Breast epithelium (tissue), 4 donors: ENCODE results near the gene USP28. TPM values are rescaled to one million over a fixed set of nuclear protein-coding genes. Genes with fewer than 3 reads are reported as not detected.

Experiments used
- DNase-seq, 2 donors: peaks; one replicate each; pipeline ENCODE4 v3.0.0-alpha.2; 2019; ENCODE audit warnings: low spot score in 2 of 2
- H3K27ac ChIP-seq, 2 donors: fragments of 200-600 bp; sonication (generic) in 1 of 2; one replicate each; pipeline ENCODE4 v1.5.1; 2016 to 2019; ENCODE audit warnings: mild to moderate bottlenecking in 1 of 2
- H3K27me3 ChIP-seq, 2 donors: fragments of 200-600 bp; sonication (generic) in 1 of 2; one replicate each; pipeline versions ENCODE4 v1.5.1 to v1.6.0; 2017 to 2019; ENCODE audit warnings: control low read depth in 1 of 2, mild to moderate bottlenecking in 1 of 2
- H3K36me3 ChIP-seq: fragments of 200-600 bp; one replicate; pipeline ENCODE4 v1.5.1; 2019
- H3K4me1 ChIP-seq, 2 donors: fragments of 200-600 bp; sonication (generic); one replicate each; pipeline ENCODE4 v1.5.1; 2016 to 2019; ENCODE audit warnings: control low read depth in 1 of 2
- H3K4me3 ChIP-seq, 3 donors: fragments of 200-600 bp; sonication (generic); 1 replicate in 2 of 3; 2 replicates in 1 of 3; pipeline ENCODE4 v1.5.1; 2016 to 2019; ENCODE audit warnings: mild to moderate bottlenecking in 3 of 3, moderate library complexity in 2 of 3
- H3K9me3 ChIP-seq, 2 donors: fragments of 200-600 bp; sonication (generic) in 1 of 2; one replicate each; pipeline ENCODE4 v1.5.1; 2016 to 2019; ENCODE audit warnings: control low read depth in 1 of 2
- CTCF ChIP-seq, 3 donors: fragments of 450-650 bp; IDR thresholded peaks; one replicate each; pipeline ENCODE4 v1.5.1; 2016 to 2017; ENCODE audit warnings: antibody characterized with exemption in 3 of 3, mild to moderate bottlenecking in 3 of 3, moderate library complexity in 3 of 3
- POLR2A ChIP-seq: fragments of 450-650 bp; IDR thresholded peaks from one replicate; pipeline ENCODE4 v1.6.1; 2016; ENCODE audit warnings: antibody characterized with exemption, mild to moderate bottlenecking, moderate library complexity
- POLR2AphosphoS5 ChIP-seq, 3 donors: sonication (generic); formaldehyde crosslinking; IDR thresholded peaks; one replicate each; pipeline ENCODE4 v1.6.1; 2017; ENCODE audit warnings: antibody characterized with exemption in 3 of 3
- intact Hi-C: fragments of 100-400 bp; cut with DNase I; formaldehyde crosslinking; loops from one replicate; pipeline ENCODE4 v1.15.1; 2023; ENCODE audit warnings: low total_unique reads
- total RNA-seq, 3 donors: library from RNA; depleted of rRNA; stranded (reverse); fragments of >200 nt; gene quantifications; one replicate each; pipeline ENCODE4 v1.1.0, GENCODE V29; 2016

Gene USP28
- total RNA-seq, 3 donors from 2014 or later, result 15.5 to 38.5 (median 30.2) TPM

- Histone ChIP-seq H3K9me3 (no peaks in the 10 kb centered on the region), H3K4me3 (no peak overlapping the region), H3K4me1 (peaks cover 0 to 9% of the 10 kb centered on the region in 2 donors), H3K27ac (no peak overlapping the region), H3K36me3 (no peaks in the 10 kb centered on the region), H3K27me3 (no peaks in the 10 kb centered on the region)
- TF ChIP-seq POLR2A (no peak), CTCF (IDR thresholded peaks at IDR 0.05) (no peak), POLR2AphosphoS5 (IDR thresholded peaks at IDR 0.05) (no peak)
- intact Hi-C loops, result no loop called here
- DNase-seq, result no peak
Observed at GRCh38 chr11:113876798-113877669, 1.7 kb upstream of the USP28 start.

GRCh38 chr11:113876074-113876797 lies 864 bp upstream of the USP28 start:
- no peak for TF ChIP-seq POLR2A
- TF ChIP-seq POLR2AphosphoS5 (IDR thresholded peaks at IDR 0.05), result no peak
- TF ChIP-seq CTCF (IDR thresholded peaks at IDR 0.05), result no peak
- H3K4me3 ChIP-seq, result peak overlapping the region; percentile 69 to 94 (median 85)
- H3K4me1 ChIP-seq, result peaks cover 0 to 9% of the 10 kb centered on the region in 2 donors
- H3K9me3 ChIP-seq, result no peaks in the 10 kb centered on the region
- no peak for DNase-seq
- H3K27me3 ChIP-seq, result no peaks in the 10 kb centered on the region
- H3K36me3 ChIP-seq, result no peaks in the 10 kb centered on the region
- intact Hi-C loops, result no loop called here
- H3K27ac ChIP-seq, result peak overlapping the region; percentile 93 to 95

DNA sequence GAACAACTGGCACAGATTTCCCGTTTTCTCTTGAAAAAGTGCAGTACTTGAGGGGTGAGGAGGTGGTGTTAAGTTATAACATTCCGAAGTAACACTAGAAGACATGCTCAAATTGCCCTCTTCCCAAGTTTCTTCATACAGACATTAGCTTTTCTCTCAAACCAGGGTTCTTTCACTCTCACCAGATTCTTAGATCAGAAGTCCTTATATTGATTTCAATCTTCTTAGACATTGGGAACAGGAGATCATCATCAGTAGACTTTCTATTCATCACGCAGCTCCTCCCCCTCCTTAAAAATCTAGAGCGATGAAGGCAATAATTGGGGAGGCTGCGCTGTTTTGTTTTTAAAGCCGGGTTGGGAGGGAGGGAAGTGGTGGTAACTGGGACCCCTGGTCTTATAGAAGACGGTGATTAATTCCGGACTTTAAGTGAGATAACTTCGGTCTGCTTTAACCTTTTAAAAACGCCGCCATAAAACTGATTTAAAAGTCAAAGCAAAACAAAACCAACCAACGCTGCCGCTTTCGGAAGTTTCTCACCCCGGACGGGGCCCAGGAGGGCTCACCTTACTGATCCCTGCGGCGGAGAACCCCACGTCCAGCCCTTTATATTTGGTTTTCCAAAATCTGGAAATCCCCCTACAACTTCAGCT lies 665 bp downstream of the USP28 start:
- TF ChIP-seq POLR2A (no peak), CTCF (IDR thresholded peaks at IDR 0.05) (no peak), POLR2AphosphoS5 (IDR thresholded peaks at IDR 0.05) (no peak)
- Histone ChIP-seq H3K4me1 (peaks cover 0 to 9% of the 10 kb centered on the region in 2 donors), H3K4me3 (peak overlapping the region; percentile 69 to 94 (median 85)), H3K9me3 (no peaks in the 10 kb centered on the region), H3K27ac (peak overlapping the region; percentile 93 to 95), H3K36me3 (no peaks in the 10 kb centered on the region), H3K27me3 (no peaks in the 10 kb centered on the region)
- intact Hi-C loops, result no loop called here
- no peak for DNase-seq

GRCh38 chr11:113874096-113874495 lies 1.3 kb downstream of the USP28 start:
- peak overlapping the region in 2 of 3 donors; percentile 85 to 94 for H3K4me3 ChIP-seq
- no peak for DNase-seq
- TF ChIP-seq POLR2A (no peak), POLR2AphosphoS5 (IDR thresholded peaks at IDR 0.05) (no peak), CTCF (IDR thresholded peaks at IDR 0.05) (no peak)
- H3K27me3 ChIP-seq, result no peaks in the 10 kb centered on the region
- H3K4me1 ChIP-seq, result peaks cover 0 to 9% of the 10 kb centered on the region in 2 donors
- intact Hi-C loops, result no loop called here
- H3K27ac ChIP-seq, result no peak overlapping the region
- no peaks in the 10 kb centered on the region for H3K9me3 ChIP-seq
- H3K36me3 ChIP-seq, result no peaks in the 10 kb centered on the region
